Activated B cell treated with CpG ODN at 0.5 μM for 24 hours (primary cell): ENCODE results near the gene SMYD1. TPM values are rescaled to one million over a fixed set of nuclear protein-coding genes. Genes with fewer than 3 reads are reported as not detected.

Source experiments
- ATAC-seq: fragments of 200-7000 bp; cut with Tn5 transposase; one replicate; pipeline ENCODE4 v1.10.0; 2021; ENCODE audit warnings: low read depth, mild to moderate bottlenecking, moderate library complexity
- CTCF ChIA-PET: fragments of 350-600 bp; sonication (Branson Sonifier 250); formaldehyde crosslinking; loops from one replicate; lab custom pipeline; 2021; ENCODE audit warnings: antibody characterized with exemption; lab: Charles Lee
- POLR2A ChIA-PET: fragments of 350-600 bp; sonication (Branson Sonifier 250); formaldehyde crosslinking; loops from one replicate; lab custom pipeline; 2021; ENCODE audit warnings: antibody characterized with exemption; lab: Charles Lee
- DNase-seq: peaks from one replicate; pipeline ENCODE4 v3.0.0; 2022
- H3K27ac Mint-ChIP-seq: one replicate; pipeline ENCODE4 v1.8.0; 2020; ENCODE audit warnings: mixed read lengths
- H3K27me3 Mint-ChIP-seq: one replicate; pipeline ENCODE4 v1.8.0; 2021; ENCODE audit warnings: mixed read lengths
- H3K36me3 Mint-ChIP-seq: one replicate; pipeline ENCODE4 v1.8.0; 2021; ENCODE audit warnings: low read depth, mixed read lengths
- H3K4me1 Mint-ChIP-seq: one replicate; pipeline ENCODE4 v1.8.0; 2021; ENCODE audit warnings: mixed read lengths
- H3K4me3 Mint-ChIP-seq: one replicate; pipeline ENCODE4 v1.8.0; 2020; ENCODE audit warnings: mild to moderate bottlenecking, mixed read lengths
- H3K9me3 Mint-ChIP-seq: one replicate; pipeline ENCODE4 v1.8.0; 2020; ENCODE audit warnings: mixed read lengths
- CTCF ChIP-seq: fragments of 200-600 bp; IDR thresholded peaks from one replicate; pipeline ENCODE4 v1.8.0; 2022; ENCODE audit warnings: antibody characterized with exemption, mild to moderate bottlenecking
- intact Hi-C: fragments of 100-400 bp; cut with micrococcal nuclease; formaldehyde crosslinking; loops from one replicate; pipeline ENCODE4 v1.15.1; 2024
- total RNA-seq: library from RNA; stranded (reverse); gene quantifications from 2 replicates; pipeline ENCODE4 v1.2.3, GENCODE V29; 2022

SMYD1 gene
- total RNA-seq, 1 donor from 2014 or later: not detected

DNA sequence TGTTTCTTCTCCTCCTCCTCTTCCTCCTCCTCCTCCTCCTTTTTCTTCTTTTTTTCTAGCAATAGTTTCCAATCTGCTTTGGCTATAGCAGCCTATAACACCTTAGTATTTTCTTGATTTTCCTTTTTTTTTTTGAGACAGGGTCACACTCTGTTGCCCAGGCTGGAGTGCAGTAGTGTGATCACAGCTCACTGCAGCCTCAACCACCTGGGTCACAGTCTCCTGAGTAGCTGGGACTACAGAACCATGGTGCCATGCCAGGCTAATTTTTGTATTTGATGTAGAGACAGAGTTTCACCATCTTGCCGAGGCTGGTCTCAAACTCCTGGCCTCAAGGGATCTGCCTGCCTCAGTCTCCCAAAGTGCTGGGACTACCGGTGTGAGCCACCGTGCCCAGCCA lies 91.9 kb downstream of the SMYD1 start:
- H3K4me1 Mint-ChIP-seq: peaks cover 2% of the 10 kb centered on the region
- DNase-seq (no peak), ATAC-seq (no peak)
- ChIA-PET POLR2A (interaction anchor here (1.6 kb wide), 1 partner anchor 144 kb away, joined by 9 read pairs; the partner anchor contains the start of gene RNU2-63P), CTCF (interaction anchor here (0.9 to 3.2 kb wide), 9 partner anchors 10 to 157 kb away, joined by 3 to 40 read pairs (median 4); no protein-coding TSS in a partner anchor)
- no peaks in the 10 kb centered on the region for H3K9me3 Mint-ChIP-seq
- H3K36me3 Mint-ChIP-seq: no peaks in the 10 kb centered on the region
- TF ChIP-seq CTCF: no peak
- no peaks in the 10 kb centered on the region for H3K27me3 Mint-ChIP-seq
- H3K4me3 Mint-ChIP-seq: no peak overlapping the region
- no peak overlapping the region for H3K27ac Mint-ChIP-seq
- intact Hi-C loops: no loop called here

- H3K36me3 Mint-ChIP-seq: no peaks in the 10 kb centered on the region
- H3K4me1 Mint-ChIP-seq: peaks cover 2% of the 10 kb centered on the region
- H3K27ac Mint-ChIP-seq: no peak overlapping the region
- POLR2A ChIA-PET: interaction anchor here (1.6 kb wide), 1 partner anchor 144 kb away, joined by 9 read pairs; the partner anchor contains the start of gene RNU2-63P
- H3K9me3 Mint-ChIP-seq: no peaks in the 10 kb centered on the region
- no peak overlapping the region for H3K4me3 Mint-ChIP-seq
- ATAC-seq: peak; percentile 69
- CTCF ChIA-PET: interaction anchor here (0.9 to 3.2 kb wide), 9 partner anchors 9 to 158 kb away, joined by 3 to 40 read pairs (median 4); no protein-coding TSS in a partner anchor
- no peak for DNase-seq
- intact Hi-C loops: loop anchor here (1.0 kb wide), 1 partner anchor 100 kb away; no protein-coding TSS in a partner anchor
- H3K27me3 Mint-ChIP-seq: no peaks in the 10 kb centered on the region
- peak; percentile 26 for TF ChIP-seq CTCF
These were observed 92.4 kb downstream of the SMYD1 start for GRCh38 chr2:88159955-88160415.

DNA sequence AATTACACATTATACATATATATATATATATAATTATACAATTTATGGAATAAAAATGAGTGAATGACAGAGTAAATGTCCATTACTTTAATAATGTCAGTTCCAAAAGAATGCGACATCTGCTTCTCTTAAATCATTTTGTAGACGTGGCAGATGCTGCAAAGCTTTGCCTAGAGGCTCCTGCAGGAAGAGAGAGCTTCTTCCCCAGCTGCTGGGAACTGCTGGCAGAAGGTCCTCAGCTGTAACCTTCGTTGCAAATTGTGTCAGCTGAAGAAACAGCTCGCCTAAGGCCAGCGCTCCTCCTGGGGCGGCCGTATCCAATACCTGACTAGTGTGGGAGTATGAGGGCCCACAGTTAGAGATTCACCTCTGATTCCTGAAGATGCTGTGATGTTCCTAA lies 92.9 kb downstream of the SMYD1 start:
- no peaks in the 10 kb centered on the region for H3K9me3 Mint-ChIP-seq
- POLR2A ChIA-PET: interaction anchor here (1.6 kb wide), 1 partner anchor 145 kb away, joined by 9 read pairs; the partner anchor contains the start of gene RNU2-63P
- intact Hi-C loops: loop anchor here (1.0 kb wide), 1 partner anchor 100 kb away; no protein-coding TSS in a partner anchor
- TF ChIP-seq CTCF: no peak
- H3K4me1 Mint-ChIP-seq: peaks cover 2% of the 10 kb centered on the region
- H3K27ac Mint-ChIP-seq: no peak overlapping the region
- CTCF ChIA-PET: interaction anchor here (0.9 to 3.2 kb wide), 8 partner anchors 9 to 159 kb away, joined by 3 to 40 read pairs (median 4); no protein-coding TSS in a partner anchor
- no peaks in the 10 kb centered on the region for H3K27me3 Mint-ChIP-seq
- no peak for DNase-seq
- H3K36me3 Mint-ChIP-seq: no peaks in the 10 kb centered on the region
- ATAC-seq: no peak
- H3K4me3 Mint-ChIP-seq: no peak overlapping the region

GRCh38 chr2:88161446-88162244 lies 94.0 kb downstream of the SMYD1 start:
- ChIA-PET CTCF (interaction anchor here (3.2 kb wide), 1 partner anchor 101 kb away, joined by 40 read pairs; no protein-coding TSS in a partner anchor), POLR2A (no interaction called here)
- ATAC-seq: no peak
- Mint-ChIP-seq H3K27ac (no peak overlapping the region), H3K4me1 (peaks cover 2% of the 10 kb centered on the region), H3K4me3 (no peak overlapping the region), H3K9me3 (no peaks in the 10 kb centered on the region), H3K36me3 (no peaks in the 10 kb centered on the region), H3K27me3 (no peaks in the 10 kb centered on the region)
- intact Hi-C loops: no loop called here
- TF ChIP-seq CTCF: no peak
- DNase-seq: no peak

Other genes starting within 250 kb of the SMYD1 start
- gene RGPD2, start 242.0 kb upstream of the SMYD1 start, total RNA-seq: 4.7 and 7.7 TPM in 2 replicates
- 9.7 and 19.5 TPM in 2 replicates for gene RNU2-63P, start 51.3 kb upstream of the SMYD1 start, total RNA-seq
- gene KRCC1, start 12.0 kb upstream of the SMYD1 start, total RNA-seq: 19.0 and 20.8 TPM in 2 replicates
- not detected in 2 replicates for gene FABP1, start 60.2 kb downstream of the SMYD1 start, total RNA-seq
- 1.8 TPM in 2 replicates for gene THNSL2, start 102.5 kb downstream of the SMYD1 start, total RNA-seq